ENCODE data around the gene CAPN3.

CAPN3 gene

DNA sequence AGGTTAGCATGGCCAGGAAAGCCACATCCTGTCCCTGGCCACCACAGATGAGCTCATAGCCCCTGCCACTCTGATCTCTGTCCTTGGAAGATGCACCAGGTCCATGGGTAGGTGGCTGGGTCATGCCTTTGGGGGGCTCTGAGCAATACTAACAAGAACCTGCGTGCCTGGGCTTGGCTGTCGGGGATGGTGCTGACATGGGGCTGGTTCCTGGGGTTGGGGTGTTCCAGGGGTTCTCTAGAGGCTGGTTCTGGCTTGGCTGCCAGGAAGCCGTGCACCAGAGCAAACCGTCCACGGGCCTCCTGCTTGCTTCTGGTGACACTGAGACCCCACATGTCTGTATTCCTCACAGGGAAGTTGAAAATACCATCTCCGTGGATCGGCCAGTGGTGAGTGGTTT is 44.1 kb downstream of the CAPN3 start:
- H3K4me1 ChIP-seq (ENCODE audit: low read length), result 0 out of 2 replicates have a peak, but pooled peaks cover 4% of the 10 kb centered on the region
- no peak overlapping the region for H3K9ac ChIP-seq (ENCODE audit: low read length)
- H3K36me3 ChIP-seq (replicated peaks; ENCODE audit: low read depth, low read length), result no peaks in the 10 kb centered on the region
- H3K9me3 ChIP-seq (ENCODE audit: insufficient read depth, low read length), result no peaks in the 10 kb centered on the region
- H3K4me3 ChIP-seq (ENCODE audit: low read length), result no peak overlapping the region
- no peak overlapping the region for H3K27ac ChIP-seq (ENCODE audit: low read length)
- H2AFZ ChIP-seq (ENCODE audit: low read depth, low read length), result no peak overlapping the region
- no peaks in the 10 kb centered on the region for H3K27me3 ChIP-seq (ENCODE audit: low read depth, low read length)
- H3K4me2 ChIP-seq (ENCODE audit: low read length), result no peak overlapping the region
- no peaks in the 10 kb centered on the region for H3K79me2 ChIP-seq (ENCODE audit: low read length)
- H4K20me1 ChIP-seq (ENCODE audit: insufficient read depth, low read length), result no peaks in the 10 kb centered on the region
- TF ChIP-seq EZH2phosphoT487 (IDR thresholded peaks at IDR 0.05; ENCODE audit: low read depth), result no peak
- TF ChIP-seq, protein P1, sequence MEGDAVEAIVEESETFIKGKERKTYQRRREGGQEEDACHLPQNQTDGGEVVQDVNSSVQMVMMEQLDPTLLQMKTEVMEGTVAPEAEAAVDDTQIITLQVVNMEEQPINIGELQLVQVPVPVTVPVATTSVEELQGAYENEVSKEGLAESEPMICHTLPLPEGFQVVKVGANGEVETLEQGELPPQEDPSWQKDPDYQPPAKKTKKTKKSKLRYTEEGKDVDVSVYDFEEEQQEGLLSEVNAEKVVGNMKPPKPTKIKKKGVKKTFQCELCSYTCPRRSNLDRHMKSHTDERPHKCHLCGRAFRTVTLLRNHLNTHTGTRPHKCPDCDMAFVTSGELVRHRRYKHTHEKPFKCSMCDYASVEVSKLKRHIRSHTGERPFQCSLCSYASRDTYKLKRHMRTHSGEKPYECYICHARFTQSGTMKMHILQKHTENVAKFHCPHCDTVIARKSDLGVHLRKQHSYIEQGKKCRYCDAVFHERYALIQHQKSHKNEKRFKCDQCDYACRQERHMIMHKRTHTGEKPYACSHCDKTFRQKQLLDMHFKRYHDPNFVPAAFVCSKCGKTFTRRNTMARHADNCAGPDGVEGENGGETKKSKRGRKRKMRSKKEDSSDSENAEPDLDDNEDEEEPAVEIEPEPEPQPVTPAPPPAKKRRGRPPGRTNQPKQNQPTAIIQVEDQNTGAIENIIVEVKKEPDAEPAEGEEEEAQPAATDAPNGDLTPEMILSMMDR (IDR thresholded peaks at IDR 0.05; ENCODE audit: low read depth, low read length), result no peak

DNA sequence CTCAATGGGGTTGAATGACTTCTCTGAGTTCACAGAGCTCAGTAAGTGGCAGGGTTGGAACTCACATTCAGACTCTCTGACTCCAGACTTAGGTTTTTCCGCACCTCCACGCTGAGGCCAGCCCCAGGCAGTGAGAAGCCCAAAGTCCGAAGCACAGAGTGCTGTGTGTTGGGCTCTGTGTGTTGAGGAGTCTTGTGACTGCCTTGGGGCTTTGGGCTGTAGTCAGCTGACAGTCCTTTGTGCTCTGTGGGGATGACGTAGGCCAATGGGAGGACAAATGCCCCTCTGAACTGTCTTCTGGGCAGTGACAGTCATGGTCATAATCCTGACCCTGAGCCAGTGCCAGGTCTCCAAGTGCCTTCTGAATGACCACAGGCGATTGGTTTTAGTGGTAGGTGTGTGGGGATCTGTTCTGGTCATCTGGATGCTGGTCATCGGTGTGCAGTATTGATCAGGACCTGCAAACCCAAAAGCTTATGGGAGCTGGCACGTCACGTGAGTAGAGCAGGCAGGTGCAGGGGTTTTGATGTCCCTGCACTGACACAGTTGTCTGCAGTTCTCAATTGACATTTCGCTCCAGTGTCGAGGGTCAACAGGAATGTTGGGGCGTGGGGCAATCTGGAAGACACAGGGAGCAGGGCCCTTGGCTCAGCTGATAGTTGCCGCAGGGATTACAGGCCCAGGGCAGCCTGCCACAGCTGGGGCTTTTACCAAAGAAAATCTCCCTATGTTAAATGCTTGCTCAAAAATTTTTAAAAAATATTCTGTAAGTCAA is 45.3 kb downstream of the CAPN3 start:
- Histone ChIP-seq H3K27me3 (ENCODE audit: low read depth, low read length) (no peaks in the 10 kb centered on the region), H3K9ac (ENCODE audit: low read length) (no peak overlapping the region), H3K4me1 (ENCODE audit: low read length) (0 out of 2 replicates have a peak, but pooled peaks cover 4% of the 10 kb centered on the region)

DNA sequence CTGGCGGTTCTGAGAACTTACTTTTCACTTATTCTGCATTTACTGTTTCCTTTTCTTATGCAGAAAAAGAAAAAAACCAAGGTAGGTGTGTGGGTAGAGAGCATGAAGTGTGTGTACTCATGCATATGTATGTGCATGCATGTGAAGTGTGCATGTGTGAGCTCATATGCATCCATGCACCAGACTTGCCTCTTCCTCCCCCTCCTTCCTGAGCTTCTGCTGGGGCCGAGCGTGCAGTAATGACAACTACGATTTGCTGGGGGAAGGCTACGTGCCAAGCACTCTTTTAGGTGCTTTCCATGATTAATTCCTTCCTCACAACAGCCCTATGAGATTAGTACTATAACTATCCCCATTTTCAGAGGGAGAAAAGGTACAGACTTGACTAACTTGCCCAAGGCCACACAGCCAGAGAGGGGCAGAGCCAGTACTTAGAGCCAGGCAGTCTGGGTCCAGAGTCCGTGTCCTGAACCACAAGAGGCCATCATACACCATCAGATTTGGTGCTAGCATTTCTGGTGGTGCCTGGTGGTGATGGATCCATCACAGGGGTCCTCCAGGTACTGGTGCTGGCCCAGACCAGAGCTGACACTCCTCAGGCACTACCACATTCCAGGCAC is 46.7 kb downstream of the CAPN3 start:
- Histone ChIP-seq H3K4me2 (ENCODE audit: low read length) (no peak overlapping the region), H3K27me3 (ENCODE audit: low read depth, low read length) (no peaks in the 10 kb centered on the region), H3K27ac (ENCODE audit: low read length) (no peak overlapping the region), H3K79me2 (ENCODE audit: low read length) (no peaks in the 10 kb centered on the region), H3K4me3 (ENCODE audit: low read length) (no peak overlapping the region), H4K20me1 (ENCODE audit: insufficient read depth, low read length) (no peaks in the 10 kb centered on the region), H3K4me1 (ENCODE audit: low read length) (0 out of 2 replicates have a peak, but pooled peaks cover 3% of the 10 kb centered on the region), H3K9me3 (ENCODE audit: insufficient read depth, low read length) (no peaks in the 10 kb centered on the region), H3K36me3 (replicated peaks; ENCODE audit: low read depth, low read length) (peaks cover 2% of the 10 kb centered on the region), H2AFZ (ENCODE audit: low read depth, low read length) (no peak overlapping the region), H3K9ac (ENCODE audit: low read length) (no peak overlapping the region)
- TF ChIP-seq, protein P1 (IDR thresholded peaks at IDR 0.05; ENCODE audit: low read depth, low read length), result no peak
- TF ChIP-seq EZH2phosphoT487 (IDR thresholded peaks at IDR 0.05; ENCODE audit: low read depth), result no peak

More for the DNA sequence above, 45.3 kb downstream of the CAPN3 start:
- no peak overlapping the region for H3K4me2 ChIP-seq (ENCODE audit: low read length)
- no peaks in the 10 kb centered on the region for H3K79me2 ChIP-seq (ENCODE audit: low read length)
- H4K20me1 ChIP-seq (ENCODE audit: insufficient read depth, low read length), result no peaks in the 10 kb centered on the region
- H3K27ac ChIP-seq (ENCODE audit: low read length), result no peak overlapping the region
- H3K36me3 ChIP-seq (replicated peaks; ENCODE audit: low read depth, low read length), result no peaks in the 10 kb centered on the region
- H3K4me3 ChIP-seq (ENCODE audit: low read length), result no peak overlapping the region
- no peak overlapping the region for H2AFZ ChIP-seq (ENCODE audit: low read depth, low read length)
- no peaks in the 10 kb centered on the region for H3K9me3 ChIP-seq (ENCODE audit: insufficient read depth, low read length)
- TF ChIP-seq, protein P1 (IDR thresholded peaks at IDR 0.05; ENCODE audit: low read depth, low read length), result no peak
- TF ChIP-seq EZH2phosphoT487 (IDR thresholded peaks at IDR 0.05; ENCODE audit: low read depth), result no peak

- H3K27me3 ChIP-seq (ENCODE audit: low read depth, low read length), result no peaks in the 10 kb centered on the region
- H3K4me3 ChIP-seq (ENCODE audit: low read length), result no peak overlapping the region
- H3K4me2 ChIP-seq (ENCODE audit: low read length), result no peak overlapping the region
- H3K9me3 ChIP-seq (ENCODE audit: insufficient read depth, low read length), result no peaks in the 10 kb centered on the region
- H3K27ac ChIP-seq (ENCODE audit: low read length), result no peak overlapping the region
- H4K20me1 ChIP-seq (ENCODE audit: insufficient read depth, low read length), result no peaks in the 10 kb centered on the region
- peaks cover 6% of the 10 kb centered on the region for H3K36me3 ChIP-seq (replicated peaks; ENCODE audit: low read depth, low read length)
- H2AFZ ChIP-seq (ENCODE audit: low read depth, low read length), result no peak overlapping the region
- H3K4me1 ChIP-seq (ENCODE audit: low read length), result no peaks in the 10 kb centered on the region
- H3K79me2 ChIP-seq (ENCODE audit: low read length), result no peaks in the 10 kb centered on the region
- no peak for TF ChIP-seq EZH2phosphoT487 (IDR thresholded peaks at IDR 0.05; ENCODE audit: low read depth)
- TF ChIP-seq, protein P1 (IDR thresholded peaks at IDR 0.05; ENCODE audit: low read depth, low read length), result no peak
- no peak overlapping the region for H3K9ac ChIP-seq (ENCODE audit: low read length)
Measured at GRCh38 chr15:42408178-42408577, 48.9 kb downstream of the CAPN3 start.
